ENCODE data around the gene RAI1. TPM values are rescaled to one million over a fixed set of nuclear protein-coding genes. Genes with fewer than 3 reads are reported as not detected.
A peak's percentile ranks its signal among the peaks of the same experiment; 100 is the strongest.

RAI1 gene
- total and polyA plus RNA-seq, 9 donors, result 1.5 to 57.7 (median 35.3) TPM

DNA sequence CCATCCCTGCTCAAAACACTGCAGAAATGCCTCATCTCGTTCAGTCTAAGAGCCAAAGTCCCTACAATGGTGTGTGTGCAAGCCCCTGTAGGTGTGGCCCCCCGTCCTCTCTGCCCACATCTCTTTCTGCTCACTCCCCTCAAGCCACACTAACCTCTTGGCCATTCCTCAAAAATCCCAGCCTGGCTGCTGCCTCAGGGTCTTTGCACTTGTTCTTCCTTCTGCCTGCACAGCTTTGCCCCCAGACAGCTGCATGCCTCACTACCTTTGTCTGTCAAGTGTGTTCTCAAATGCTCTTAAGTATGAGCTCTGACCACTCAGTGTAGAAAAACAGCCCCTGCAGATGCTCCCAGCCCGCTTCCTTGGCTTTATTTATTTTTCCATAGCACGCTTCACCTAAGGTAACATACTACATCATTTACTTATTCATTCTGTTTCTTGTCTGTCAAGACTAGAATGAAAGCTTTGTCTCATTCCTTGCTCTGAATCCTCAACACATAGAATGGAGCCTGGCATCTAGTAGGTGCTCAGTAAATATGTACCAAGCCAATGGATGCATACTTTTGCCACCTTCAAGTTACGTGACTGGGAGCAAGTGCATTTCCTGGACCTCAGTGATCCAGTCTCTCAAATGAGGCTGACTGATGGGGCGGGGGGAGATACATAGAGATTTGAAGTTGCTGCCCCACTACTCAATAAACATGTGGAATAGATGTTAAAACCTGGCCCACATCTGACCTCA lies 38.1 kb downstream of the RAI1 start:
- no peak for DNase-seq
- H3K4me1 ChIP-seq (ENCODE audit: insufficient read depth), result peaks cover 9% of the 10 kb centered on the region
- H3K4me3 ChIP-seq, result no peak overlapping the region
- no peaks in the 10 kb centered on the region for H3K9me3 ChIP-seq
- intact Hi-C loops (cut with DNase I), result loop anchor here in 1 of 4 donors (10.0 kb wide), 1 partner anchor 1495 kb away; no protein-coding TSS in a partner anchor
- 91 to 95% (median 94%) methylated on average over 6 of the region's 6 CpGs for WGBS, 3 donors
- H3K27ac ChIP-seq, result no peak overlapping the region
- H3K27me3 ChIP-seq, result no peaks in the 10 kb centered on the region
- TF ChIP-seq EP300 (IDR thresholded peaks at IDR 0.05) (no peak), POLR2A (IDR thresholded peaks at IDR 0.05) (no peak)
- TF ChIP-seq, protein P1, sequence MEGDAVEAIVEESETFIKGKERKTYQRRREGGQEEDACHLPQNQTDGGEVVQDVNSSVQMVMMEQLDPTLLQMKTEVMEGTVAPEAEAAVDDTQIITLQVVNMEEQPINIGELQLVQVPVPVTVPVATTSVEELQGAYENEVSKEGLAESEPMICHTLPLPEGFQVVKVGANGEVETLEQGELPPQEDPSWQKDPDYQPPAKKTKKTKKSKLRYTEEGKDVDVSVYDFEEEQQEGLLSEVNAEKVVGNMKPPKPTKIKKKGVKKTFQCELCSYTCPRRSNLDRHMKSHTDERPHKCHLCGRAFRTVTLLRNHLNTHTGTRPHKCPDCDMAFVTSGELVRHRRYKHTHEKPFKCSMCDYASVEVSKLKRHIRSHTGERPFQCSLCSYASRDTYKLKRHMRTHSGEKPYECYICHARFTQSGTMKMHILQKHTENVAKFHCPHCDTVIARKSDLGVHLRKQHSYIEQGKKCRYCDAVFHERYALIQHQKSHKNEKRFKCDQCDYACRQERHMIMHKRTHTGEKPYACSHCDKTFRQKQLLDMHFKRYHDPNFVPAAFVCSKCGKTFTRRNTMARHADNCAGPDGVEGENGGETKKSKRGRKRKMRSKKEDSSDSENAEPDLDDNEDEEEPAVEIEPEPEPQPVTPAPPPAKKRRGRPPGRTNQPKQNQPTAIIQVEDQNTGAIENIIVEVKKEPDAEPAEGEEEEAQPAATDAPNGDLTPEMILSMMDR (IDR thresholded peaks at IDR 0.05), result no peak
- H3K36me3 ChIP-seq, result no peaks in the 10 kb centered on the region

DNA sequence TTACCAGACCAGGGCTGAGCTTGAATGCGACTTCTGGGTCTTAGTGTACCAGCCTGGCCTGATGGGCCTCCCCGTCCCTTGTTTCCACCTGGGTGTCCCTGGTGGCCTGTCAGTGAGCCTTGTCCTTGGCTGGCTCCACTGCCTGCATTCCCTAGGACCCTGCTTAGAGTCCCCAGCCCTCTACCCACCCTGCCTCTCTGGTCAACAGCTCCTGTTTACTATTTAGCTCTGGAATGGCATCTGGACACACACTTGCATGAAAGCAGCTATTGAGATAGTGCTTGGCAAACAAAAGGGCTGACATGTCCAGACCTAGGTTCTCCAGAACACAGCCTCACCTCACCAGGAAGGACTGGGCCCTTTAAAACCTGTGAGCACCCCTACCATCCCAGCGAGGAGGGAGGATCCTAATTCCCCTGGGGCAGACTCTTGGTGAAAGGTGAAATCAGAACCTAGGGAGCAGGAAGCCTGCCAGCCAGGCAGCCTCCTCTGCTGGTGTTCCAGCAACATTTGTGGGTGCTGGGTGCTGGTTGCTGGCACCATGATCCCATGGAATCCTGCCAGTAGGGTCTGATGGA lies 38.8 kb downstream of the RAI1 start:
- peaks cover 10% of the 10 kb centered on the region for H3K4me1 ChIP-seq (ENCODE audit: insufficient read depth)
- WGBS, 3 donors, result 84 to 93% (median 91%) methylated on average over 3 of the region's 3 CpGs

DNA sequence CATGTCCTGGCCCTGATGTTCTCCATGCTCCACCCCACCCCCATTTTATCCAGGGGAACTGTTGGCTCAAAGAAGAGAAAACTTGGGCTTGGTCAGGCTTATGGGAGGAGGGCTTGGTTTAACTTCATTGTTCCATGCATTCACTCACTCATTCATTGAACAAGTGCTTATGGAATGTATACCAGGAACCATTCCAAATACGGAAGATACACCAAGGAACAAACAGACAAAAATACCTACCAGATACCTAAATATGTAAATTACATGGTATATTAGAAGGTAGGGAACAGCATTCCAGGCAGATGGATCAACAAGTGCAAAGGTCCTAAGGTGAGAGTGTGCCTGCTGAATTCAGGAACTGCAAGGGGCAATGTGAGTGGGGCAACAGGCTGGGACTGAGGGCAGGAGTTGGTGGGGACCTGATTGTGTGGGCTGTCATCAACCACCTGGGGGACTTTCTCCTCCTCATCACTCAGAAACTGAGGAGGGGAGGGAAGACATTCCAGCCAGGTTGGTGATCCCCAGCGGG lies 39.9 kb downstream of the RAI1 start:
- no peaks in the 10 kb centered on the region for H3K36me3 ChIP-seq
- H3K27me3 ChIP-seq, result no peaks in the 10 kb centered on the region
- H3K4me3 ChIP-seq, result no peak overlapping the region
- WGBS, 3 donors, result 83 to 92% (median 89%) methylated on average over 2 of the region's 2 CpGs
- DNase-seq, result no peak
- no peak overlapping the region for H3K27ac ChIP-seq
- H3K9me3 ChIP-seq, result no peaks in the 10 kb centered on the region
- intact Hi-C loops (cut with DNase I), result no loop called here
- peaks cover 13% of the 10 kb centered on the region for H3K4me1 ChIP-seq (ENCODE audit: insufficient read depth)
- no peak for TF ChIP-seq POLR2A (IDR thresholded peaks at IDR 0.05)
- TF ChIP-seq, protein P1 (IDR thresholded peaks at IDR 0.05), result no peak
- TF ChIP-seq EP300 (IDR thresholded peaks at IDR 0.05), result no peak

More for the DNA sequence above, 38.8 kb downstream of the RAI1 start:
- Histone ChIP-seq H3K36me3 (no peaks in the 10 kb centered on the region), H3K27ac (no peak overlapping the region), H3K27me3 (no peaks in the 10 kb centered on the region), H3K4me3 (no peak overlapping the region), H3K9me3 (no peaks in the 10 kb centered on the region)
- TF ChIP-seq EP300 (IDR thresholded peaks at IDR 0.05) (no peak), POLR2A (IDR thresholded peaks at IDR 0.05) (no peak)
- TF ChIP-seq, protein P1 (IDR thresholded peaks at IDR 0.05), result no peak
- no peak for DNase-seq
- intact Hi-C loops (cut with DNase I), result loop anchor here in 1 of 4 donors (10.0 kb wide), 1 partner anchor 1495 kb away; no protein-coding TSS in a partner anchor

DNA sequence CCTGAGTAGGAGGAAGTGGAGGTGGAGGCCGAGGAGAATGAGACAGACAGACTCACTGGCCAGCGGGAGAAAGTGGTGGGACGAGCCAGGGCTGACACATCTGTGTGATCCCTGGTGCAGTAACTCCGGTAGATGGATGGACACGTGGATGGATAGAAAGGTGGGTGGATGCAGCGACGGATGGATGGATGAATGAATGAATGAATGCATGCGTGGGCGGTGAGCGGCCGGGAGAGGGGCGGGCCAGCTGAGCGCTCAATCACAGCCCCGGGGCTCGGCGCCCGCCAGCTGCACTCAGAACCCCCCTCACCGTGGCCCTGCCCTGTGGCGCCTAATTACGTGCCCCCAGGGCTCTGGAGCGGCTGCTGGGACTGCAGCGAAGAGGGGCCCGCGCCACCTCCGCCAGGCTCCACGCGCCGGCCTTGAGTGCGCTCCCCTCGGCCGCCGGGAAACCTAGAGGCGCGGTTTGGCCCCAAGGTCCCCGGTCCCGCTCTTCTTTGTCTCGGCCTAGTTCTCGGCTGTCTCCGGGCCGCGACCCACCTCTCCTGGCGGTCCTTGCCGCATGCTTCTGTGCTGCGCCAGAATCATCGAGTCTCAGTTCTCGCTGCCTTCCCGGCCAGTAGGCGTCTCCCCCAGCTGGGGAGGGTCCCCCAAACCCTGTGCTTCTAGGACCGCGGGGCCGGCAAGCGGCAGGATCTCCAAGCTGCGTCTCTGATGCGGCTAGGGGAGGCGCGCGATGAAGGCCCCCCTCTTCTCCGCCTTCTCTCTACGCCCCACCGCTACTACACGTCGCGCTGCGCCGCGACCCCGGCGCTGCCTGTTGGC lies 41.0 kb downstream of the RAI1 start:
- DNase-seq, result peak in 1 of 5 donors; percentile 60
- intact Hi-C loops (cut with DNase I), result no loop called here
- no peaks in the 10 kb centered on the region for H3K27me3 ChIP-seq
- TF ChIP-seq EP300 (IDR thresholded peaks at IDR 0.05) (no peak), POLR2A (IDR thresholded peaks at IDR 0.05) (no peak)
- TF ChIP-seq, protein P1 (IDR thresholded peaks at IDR 0.05), result no peak
- H3K27ac ChIP-seq, result no peak overlapping the region
- H3K9me3 ChIP-seq, result no peaks in the 10 kb centered on the region
- peak overlapping the region; percentile 41 for H3K4me3 ChIP-seq
- 14 to 26% (median 17%) methylated on average over 59 to 68 of the region's 68 CpGs for WGBS, 3 donors
- H3K4me1 ChIP-seq (ENCODE audit: insufficient read depth), result peaks cover 11% of the 10 kb centered on the region
- no peaks in the 10 kb centered on the region for H3K36me3 ChIP-seq

Data from ovary (tissue), 9 donors.